A549 (cell line): ENCODE data around the gene RILPL2. TPM values are rescaled to one million over a fixed set of nuclear protein-coding genes. Genes with fewer than 3 reads are reported as not detected.
"Not testable (repeated sequence)": the region's sequence is repeated elsewhere in the genome, so short reads cannot be mapped to it uniquely, and the experiment has no call there.

ENCODE experiments used
- ATAC-seq, 2 experiments: fragments of 200-7000 bp in 1 of 2; fragments of >200 bp in 1 of 2; cut with Nextera tagmentation in 1 of 2; cut with Tn5 transposase in 1 of 2; 3 replicates each; pipeline versions ENCODE4 v1.8.0 to v1.9.1; 2018 to 2020; ENCODE audit warnings: mild to moderate bottlenecking in 1 of 2, moderate library complexity in 1 of 2
- CTCF ChIA-PET: fragments of 300-600 bp; sonication (Branson Sonifier 250); formaldehyde crosslinking; extraction: SDS; loops from one replicate; lab custom pipeline; 2021; ENCODE audit warnings: antibody characterized with exemption, inconsistent platforms; lab: Yijun Ruan, JAX
- POLR2A ChIA-PET: fragments of 350-600 bp; formaldehyde crosslinking; extraction: SDS; loops from one replicate; lab custom pipeline; 2021; ENCODE audit warnings: antibody characterized with exemption, inconsistent platforms; lab: Yijun Ruan, JAX
- DNase-seq, 2 experiments: peaks; one replicate each; pipeline versions ENCODE4 v3.0.0 to v3.0.0-alpha.2; 2011 to 2016; ENCODE audit warnings: low read depth in 1 of 2, low spot score in 1 of 2
- FAIRE-seq: peaks from 2 replicates; lab custom pipeline; 2011; peaks lifted over from hg19 to GRCh38; lab: Jason Lieb, UNC
- H3K27ac ChIP-seq, 2 experiments: fragments of >200 bp; sonication (Bioruptor Twin); formaldehyde crosslinking; 3 replicates each; pipeline ENCODE4 v1.5.1; 2016 to 2017
- H3K4me1 ChIP-seq: fragments of >200 bp; sonication (Bioruptor Twin); formaldehyde crosslinking; 3 replicates; pipeline ENCODE4 v1.6.1; 2016
- H3K4me2 ChIP-seq: fragments of >200 bp; sonication (Bioruptor Twin); formaldehyde crosslinking; 3 replicates; pipeline ENCODE4 v1.6.1; 2016
- H3K4me3 ChIP-seq: fragments of >200 bp; sonication (Bioruptor Twin); formaldehyde crosslinking; 3 replicates; pipeline ENCODE4 v1.5.1; 2016
- H3K9me3 ChIP-seq: fragments of >200 bp; sonication (Bioruptor Twin); formaldehyde crosslinking; 3 replicates; pipeline ENCODE4 v1.6.1; 2016
- BHLHE40 ChIP-seq: IDR thresholded peaks from 2 replicates; pipeline ENCODE4 v1.6.1; 2012; ENCODE audit warnings: low read depth, low read length, inconsistent platforms
- FOXS1 ChIP-seq: fragments of 250-450 bp; sonication (Bioruptor Pico); IDR thresholded peaks from 2 replicates; pipeline ENCODE4 v1.5.0; 2020; ENCODE audit warnings: mild to moderate bottlenecking, moderate library complexity
- GATA3 ChIP-seq: IDR thresholded peaks from 2 replicates; pipeline ENCODE4 v1.6.1; 2012; ENCODE audit warnings: borderline replicate concordance
- HDAC2 ChIP-seq: fragments of 200-600 bp; sonication (generic); IDR thresholded peaks from 2 replicates; pipeline ENCODE4 v1.6.1; 2016
- HES2 ChIP-seq: fragments of >200 bp; sonication (Bioruptor Twin); formaldehyde crosslinking; IDR thresholded peaks from 2 replicates; pipeline ENCODE4 v1.6.1; 2016
- HOXB13 ChIP-seq: fragments of 250-450 bp; sonication (Bioruptor Pico); IDR thresholded peaks from 2 replicates; pipeline ENCODE4 v1.5.0; 2020; ENCODE audit warnings: low read depth, mild to moderate bottlenecking, moderate library complexity
- JUNB ChIP-seq: fragments of >200 bp; sonication (Bioruptor Twin); formaldehyde crosslinking; IDR thresholded peaks from 2 replicates; pipeline ENCODE4 v1.6.1; 2016
- KDM5A ChIP-seq: fragments of 200-600 bp; sonication (generic); IDR thresholded peaks from 2 replicates; pipeline ENCODE4 v1.6.1; 2016; ENCODE audit warnings: antibody characterized with exemption, mild to moderate bottlenecking
- MAFK ChIP-seq: fragments of 450-650 bp; IDR thresholded peaks from 2 replicates; pipeline ENCODE4 v1.6.1; 2014; ENCODE audit not compliant: partially characterized antibody
- MAZ ChIP-seq: fragments of 150-350 bp; IDR thresholded peaks from 2 replicates; pipeline ENCODE4 v1.6.1; 2014; ENCODE audit warnings: antibody characterized with exemption, low read depth, low read length, borderline replicate concordance
- NFE2L2 ChIP-seq: fragments of 150-350 bp; conservative IDR thresholded peaks from 2 replicates; pipeline ENCODE4 v1.6.1; 2014; ENCODE audit warnings: low read length
- NR3C1 ChIP-seq: fragments of >200 bp; sonication (Bioruptor Twin); formaldehyde crosslinking; IDR thresholded peaks from 3 replicates; pipeline ENCODE4 v1.6.1; 2017
- POLR2A ChIP-seq: IDR thresholded peaks from 2 replicates; pipeline ENCODE4 v1.6.1; 2012; ENCODE audit warnings: mild to moderate bottlenecking, low read length
- RFX5 ChIP-seq: fragments of 450-650 bp; IDR thresholded peaks from 2 replicates; pipeline ENCODE4 v1.7.1; 2014; ENCODE audit warnings: antibody characterized with exemption, mild to moderate bottlenecking, moderate library complexity
- SREBF2 ChIP-seq: fragments of 450-650 bp; IDR thresholded peaks from 2 replicates; pipeline ENCODE4 v1.6.1; 2014; ENCODE audit warnings: mild to moderate bottlenecking, moderate library complexity
- TP53 ChIP-seq: fragments of 250-450 bp; sonication (Bioruptor Pico); IDR thresholded peaks from 2 replicates; pipeline ENCODE4 v1.5.0; 2021; ENCODE audit warnings: mild to moderate bottlenecking, moderate library complexity
- WGBS: methylation state at CpG from one replicate; pipeline ENCODE4 v1.1.6; 2017; ENCODE audit errors: missing lambda C conversion rate; 5-methylcytosine and 5-hydroxymethylcytosine counted together
- polyA plus RNA-seq, 4 experiments: library from polyadenylated mRNA; depleted of rRNA in 3 of 4; stranded (reverse); fragments of >200 nt; fragmentation: RNase III in 1 of 4; extraction: RNeasy Plus Mini Kit Qiagen cat#74134 plus additional on column Dnase treatment in 1 of 4; gene quantifications; 2 replicates in 3 of 4; 3 replicates in 1 of 4; pipeline ENCODE4 v1.2.3, GENCODE V29; 2011 to 2017
- TF ChIP-seq, protein P1 (sequence below): fragments of 150-350 bp; IDR thresholded peaks from 2 replicates; pipeline ENCODE4 v1.6.1; 2014; ENCODE audit warnings: low read depth, mild to moderate bottlenecking, low read length
- TF ChIP-seq, protein P2 (sequence below): fragments of >200 bp; sonication (Bioruptor Twin); formaldehyde crosslinking; IDR thresholded peaks from 3 replicates; pipeline ENCODE4 v1.6.1; 2016
- TF ChIP-seq, protein P3 (sequence below): IDR thresholded peaks from 2 replicates; pipeline ENCODE4 v1.6.1; 2012

RILPL2 gene
- polyA plus RNA-seq, 2 of the 4 experiments (the other 2 are of a cell fraction) = 2.4 to 2.9 TPM

DNA sequence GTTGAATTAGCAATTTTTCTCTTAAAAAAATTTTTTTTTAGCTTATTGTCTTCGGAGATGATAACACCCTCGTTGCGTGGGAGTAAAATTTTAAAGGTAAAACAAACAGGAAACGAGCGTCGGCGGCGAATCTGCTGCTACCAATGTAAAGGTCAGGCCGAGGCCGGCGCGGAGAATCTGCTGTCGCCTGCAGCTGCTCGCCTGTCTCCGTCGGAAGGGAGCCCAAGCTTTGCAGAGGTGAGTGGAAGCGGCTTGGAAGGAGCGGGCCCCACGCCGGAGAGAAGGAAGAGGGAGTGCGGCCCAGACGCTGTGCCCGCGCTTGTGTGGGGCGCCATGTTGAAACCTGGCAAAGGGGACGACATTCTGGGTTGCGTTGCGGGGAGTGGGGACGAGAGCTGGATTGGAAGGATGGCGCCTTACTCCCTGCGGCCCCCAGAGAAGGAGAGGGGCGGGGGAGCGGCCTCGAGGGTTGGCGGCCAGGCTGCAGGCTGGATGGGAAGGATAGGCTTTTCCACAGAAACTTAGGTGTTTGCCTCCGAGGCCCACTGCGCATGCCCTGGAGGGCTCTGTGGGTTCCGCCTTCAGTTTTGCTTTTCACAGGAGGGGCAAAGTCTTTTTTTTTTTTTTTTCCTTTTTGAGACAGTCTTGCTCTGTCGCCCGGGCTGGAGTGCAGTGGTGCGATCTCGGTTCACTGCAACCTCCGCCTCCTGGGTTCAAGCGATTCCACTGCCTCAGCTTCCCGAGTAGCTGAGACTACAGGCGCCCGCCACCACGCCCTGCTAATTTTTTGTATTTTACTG is 21.7 kb upstream of the RILPL2 start, which contains the start of gene SNRNP35 (continued):
- TF ChIP-seq BHLHE40 (no peak), SREBF2 (no peak), NR3C1 (no peak), FOXS1 (CRISPR knock-in tag) (no peak), RFX5 (no peak), NFE2L2 (no peak), HES2 (no peak), JUNB (no peak), GATA3 (no peak), HOXB13 (CRISPR knock-in tag) (0 out of 2 replicates have a peak, but pooled peaks have one; percentile 35), MAZ (no peak), KDM5A (peak; percentile 69)
- TF ChIP-seq, protein P1, sequence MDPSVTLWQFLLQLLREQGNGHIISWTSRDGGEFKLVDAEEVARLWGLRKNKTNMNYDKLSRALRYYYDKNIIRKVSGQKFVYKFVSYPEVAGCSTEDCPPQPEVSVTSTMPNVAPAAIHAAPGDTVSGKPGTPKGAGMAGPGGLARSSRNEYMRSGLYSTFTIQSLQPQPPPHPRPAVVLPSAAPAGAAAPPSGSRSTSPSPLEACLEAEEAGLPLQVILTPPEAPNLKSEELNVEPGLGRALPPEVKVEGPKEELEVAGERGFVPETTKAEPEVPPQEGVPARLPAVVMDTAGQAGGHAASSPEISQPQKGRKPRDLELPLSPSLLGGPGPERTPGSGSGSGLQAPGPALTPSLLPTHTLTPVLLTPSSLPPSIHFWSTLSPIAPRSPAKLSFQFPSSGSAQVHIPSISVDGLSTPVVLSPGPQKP = no peak
- TF ChIP-seq, protein P2, sequence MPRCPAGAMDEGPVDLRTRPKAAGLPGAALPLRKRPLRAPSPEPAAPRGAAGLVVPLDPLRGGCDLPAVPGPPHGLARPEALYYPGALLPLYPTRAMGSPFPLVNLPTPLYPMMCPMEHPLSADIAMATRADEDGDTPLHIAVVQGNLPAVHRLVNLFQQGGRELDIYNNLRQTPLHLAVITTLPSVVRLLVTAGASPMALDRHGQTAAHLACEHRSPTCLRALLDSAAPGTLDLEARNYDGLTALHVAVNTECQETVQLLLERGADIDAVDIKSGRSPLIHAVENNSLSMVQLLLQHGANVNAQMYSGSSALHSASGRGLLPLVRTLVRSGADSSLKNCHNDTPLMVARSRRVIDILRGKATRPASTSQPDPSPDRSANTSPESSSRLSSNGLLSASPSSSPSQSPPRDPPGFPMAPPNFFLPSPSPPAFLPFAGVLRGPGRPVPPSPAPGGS = peak; percentile 17; the same call in 1 of the 3 replicates
- TF ChIP-seq, protein P3, sequence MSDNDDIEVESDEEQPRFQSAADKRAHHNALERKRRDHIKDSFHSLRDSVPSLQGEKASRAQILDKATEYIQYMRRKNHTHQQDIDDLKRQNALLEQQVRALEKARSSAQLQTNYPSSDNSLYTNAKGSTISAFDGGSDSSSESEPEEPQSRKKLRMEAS = peak; percentile 88

DNA sequence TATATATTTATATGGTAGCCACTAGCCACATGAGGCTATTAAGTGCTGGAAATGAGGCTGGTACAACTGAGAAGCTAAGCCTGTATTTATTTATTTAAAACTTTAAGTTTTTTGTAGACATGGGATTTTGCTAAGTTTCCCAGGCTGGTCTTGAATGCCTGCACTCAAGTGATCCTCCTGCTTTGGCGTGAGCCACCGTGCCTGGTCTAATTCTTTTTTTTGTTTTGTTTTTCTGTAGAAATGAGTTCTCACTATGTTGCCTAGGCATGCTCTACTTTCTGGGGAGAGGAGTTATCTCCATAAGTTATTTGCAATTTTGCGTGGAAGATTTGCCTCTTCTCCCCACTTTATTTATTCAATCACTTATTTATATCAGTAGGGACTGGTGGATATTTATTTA is 16.7 kb upstream of the RILPL2 start:
- CTCF ChIA-PET = no interaction called here

GRCh38 chr12:123452276-123452550 is 15.7 kb upstream of the RILPL2 start:
- H3K9me3 ChIP-seq, FAIRE-seq, H3K27ac ChIP-seq, ATAC-seq, H3K4me2 ChIP-seq, DNase-seq, H3K4me1 ChIP-seq, H3K4me3 ChIP-seq: not testable (repeated sequence)
- POLR2A ChIA-PET = interaction anchor here (0.7 to 0.8 kb wide), 2 partner anchors 8 to 219 kb away, joined by 5 read pairs; partner anchors contain the start of genes MPHOSPH9 and MTRFR
- WGBS = 0% methylated on average over 1 of the region's 1 CpG
- CTCF ChIA-PET = interaction anchor here (0.6 to 0.9 kb wide), 2 partner anchors 40 to 86 kb away, joined by 3 to 4 read pairs; no protein-coding TSS in a partner anchor

More for the DNA sequence above, 16.7 kb upstream of the RILPL2 start:
- no peak overlapping the region for H3K4me2 ChIP-seq
- no peak for ATAC-seq
- WGBS = 86% methylated on average over 3 of the region's 3 CpGs
- POLR2A ChIA-PET = no interaction called here
- peaks cover 3% of the 10 kb centered on the region; the same call in 1 of the 3 replicates for H3K4me1 ChIP-seq
- no peak overlapping the region for H3K27ac ChIP-seq
- no peak for FAIRE-seq
- no peak for TF ChIP-seq HDAC2
- H3K9me3 ChIP-seq = no peaks in the 10 kb centered on the region
- no peak for DNase-seq
- no peak overlapping the region for H3K4me3 ChIP-seq

DNA sequence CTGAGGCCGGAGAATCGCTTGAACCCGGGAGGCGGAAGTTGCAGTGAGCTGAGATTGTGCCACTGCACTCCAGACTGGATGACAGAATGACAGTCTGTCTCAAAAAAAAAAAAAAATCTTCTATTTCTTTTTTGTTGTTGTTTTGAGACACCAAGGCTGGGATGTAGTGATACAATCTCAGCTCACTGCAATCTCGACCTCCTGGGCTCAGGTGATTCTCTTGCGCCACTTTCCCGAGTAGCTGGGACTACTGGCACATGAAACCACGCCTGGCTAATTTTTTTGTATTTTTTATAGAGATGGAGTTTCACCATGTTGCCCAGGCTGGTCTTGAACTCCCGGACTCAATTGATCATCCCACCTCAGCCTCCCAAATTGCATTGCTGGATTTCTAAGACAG is 14.2 kb upstream of the RILPL2 start:
- ChIA-PET POLR2A (no interaction called here), CTCF (no interaction called here)
- DNase-seq = no peak

More for the DNA sequence above, 14.2 kb upstream of the RILPL2 start:
- TF ChIP-seq RFX5 (no peak), MAFK (no peak), HES2 (no peak), POLR2A (no peak), TP53 (CRISPR knock-in tag) (no peak)
- TF ChIP-seq, all 56 proteins: peak for 0
- Histone ChIP-seq H3K27ac (no peak overlapping the region), H3K4me2 (no peak overlapping the region), H3K4me1 (peaks cover 12% of the 10 kb centered on the region; the same call in 2 of the 3 replicates), H3K9me3 (no peaks in the 10 kb centered on the region), H3K4me3 (no peak overlapping the region)
- no peak for ATAC-seq
- WGBS = 79% methylated on average over 9 of the region's 9 CpGs
- FAIRE-seq = no peak
